HEK293T (cell line): ENCODE measurements around the gene TOMM7.
"Not testable (repeated sequence)": the region's sequence is repeated elsewhere in the genome, so short reads cannot be mapped to it uniquely, and the experiment has no call there.

ENCODE experiments used
- CTCF ChIA-PET: fragments of 350-600 bp; formaldehyde crosslinking; extraction: SDS; loops from one replicate; lab custom pipeline; 2021; ENCODE audit warnings: antibody characterized with exemption, inconsistent platforms; lab: Yijun Ruan, JAX
- POLR2A ChIA-PET: fragments of 350-600 bp; formaldehyde crosslinking; extraction: SDS; loops from one replicate; lab custom pipeline; 2020; ENCODE audit warnings: antibody characterized with exemption, inconsistent platforms; lab: Yijun Ruan, JAX
- DNase-seq: peaks from one replicate; pipeline ENCODE4 v3.0.0; 2012; ENCODE audit warnings: mixed read lengths; ENCODE audit errors: extremely low spot score
- ARNT ChIP-seq: fragments of 450-650 bp; IDR thresholded peaks from 2 replicates; pipeline ENCODE4 v1.6.1; 2017; ENCODE audit warnings: mild to moderate bottlenecking
- BHLHE40 ChIP-seq: fragments of 450-650 bp; IDR thresholded peaks from 2 replicates; pipeline ENCODE4 v1.6.1; 2016; ENCODE audit warnings: mild to moderate bottlenecking, moderate library complexity, borderline replicate concordance
- CTBP1 ChIP-seq: fragments of 450-650 bp; IDR thresholded peaks from 2 replicates; pipeline ENCODE4 v1.6.1; 2016; ENCODE audit warnings: borderline replicate concordance
- ELF4 ChIP-seq: fragments of 450-650 bp; IDR thresholded peaks from 2 replicates; pipeline ENCODE4 v1.6.1; 2017; ENCODE audit warnings: antibody characterized with exemption
- FOXA1 ChIP-seq: fragments of 450-650 bp; IDR thresholded peaks from 2 replicates; pipeline ENCODE4 v1.6.1; 2016; ENCODE audit warnings: mild to moderate bottlenecking
- FOXK2 ChIP-seq: fragments of 450-650 bp; IDR thresholded peaks from 2 replicates; pipeline ENCODE4 v1.6.1; 2016; ENCODE audit warnings: mild to moderate bottlenecking
- FOXM1 ChIP-seq: fragments of 450-650 bp; IDR thresholded peaks from 2 replicates; pipeline ENCODE4 v1.6.1; 2017; ENCODE audit warnings: mild to moderate bottlenecking, borderline replicate concordance
- HDGF ChIP-seq: fragments of 450-650 bp; IDR thresholded peaks from 2 replicates; pipeline ENCODE4 v1.6.1; 2017; ENCODE audit warnings: antibody characterized with exemption, borderline replicate concordance
- L3MBTL2 ChIP-seq: fragments of 450-650 bp; conservative IDR thresholded peaks from 2 replicates; pipeline ENCODE4 v1.6.1; 2016; ENCODE audit warnings: mild to moderate bottlenecking
- LEF1 ChIP-seq: fragments of 450-650 bp; IDR thresholded peaks from 2 replicates; pipeline ENCODE4 v1.6.1; 2017; ENCODE audit warnings: mild to moderate bottlenecking, borderline replicate concordance
- PKNOX1 ChIP-seq: fragments of 450-650 bp; IDR thresholded peaks from 2 replicates; pipeline ENCODE4 v1.6.1; 2016
- SP1 ChIP-seq: fragments of 450-650 bp; IDR thresholded peaks from 2 replicates; pipeline ENCODE4 v1.6.1; 2017
- SUZ12 ChIP-seq: fragments of 450-650 bp; IDR thresholded peaks from 2 replicates; pipeline ENCODE4 v1.6.1; 2016; ENCODE audit warnings: mild to moderate bottlenecking
- TARDBP ChIP-seq: fragments of 450-650 bp; IDR thresholded peaks from 2 replicates; pipeline ENCODE4 v1.6.1; 2016
- ZNF384 ChIP-seq: fragments of 450-650 bp; IDR thresholded peaks from 2 replicates; pipeline ENCODE4 v1.6.1; 2016

TOMM7 gene

GRCh38 chr7:22842973-22843372 lies 20.3 kb upstream of the TOMM7 start:
- ChIA-PET CTCF (no interaction called here), POLR2A (no interaction called here)

GRCh38 chr7:22842383-22842941 lies 19.8 kb upstream of the TOMM7 start:
- ChIA-PET POLR2A (no interaction called here), CTCF (no interaction called here)
- no peak for DNase-seq
- TF ChIP-seq TARDBP: no peak
- TF ChIP-seq BHLHE40: no peak
- TF ChIP-seq LEF1: no peak
- TF ChIP-seq PKNOX1: no peak
- no peak for TF ChIP-seq CTBP1
- TF ChIP-seq L3MBTL2: no peak
- TF ChIP-seq SUZ12: no peak
- no peak for TF ChIP-seq SP1
- no peak for TF ChIP-seq ELF4

More at GRCh38 chr7:22842973-22843372, 20.3 kb upstream of the TOMM7 start:
- DNase-seq: no peak
- TF ChIP-seq TARDBP (no peak), CTBP1 (no peak), BHLHE40 (no peak), ZNF384 (no peak), L3MBTL2 (no peak), SUZ12 (no peak), PKNOX1 (no peak), FOXK2 (no peak), LEF1 (no peak), HDGF (no peak)

- TF ChIP-seq L3MBTL2 (no peak), ELF4 (no peak), HDGF (no peak)
- no peak for DNase-seq
- ChIA-PET POLR2A (no interaction called here), CTCF (no interaction called here)
Observed at GRCh38 chr7:22841954-22842353, 19.3 kb upstream of the TOMM7 start.

GRCh38 chr7:22837308-22837707 lies 14.7 kb upstream of the TOMM7 start:
- TF ChIP-seq HDGF: no peak
- no peak for TF ChIP-seq PKNOX1
- TF ChIP-seq LEF1: no peak
- TF ChIP-seq FOXA1: no peak
- no peak for TF ChIP-seq CTBP1
- no peak for TF ChIP-seq BHLHE40
- CTCF ChIA-PET: no interaction called here

GRCh38 chr7:22836506-22836905 lies 13.9 kb upstream of the TOMM7 start:
- POLR2A ChIA-PET, CTCF ChIA-PET: not testable (repeated sequence)

More at GRCh38 chr7:22837308-22837707, 14.7 kb upstream of the TOMM7 start:
- no peak for DNase-seq
- POLR2A ChIA-PET: no interaction called here

GRCh38 chr7:22833957-22834356 lies 11.3 kb upstream of the TOMM7 start:
- TF ChIP-seq FOXM1: no peak
- no peak for TF ChIP-seq BHLHE40
- TF ChIP-seq ARNT: no peak
- no peak for TF ChIP-seq L3MBTL2
- TF ChIP-seq ZNF384: no peak
- no peak for TF ChIP-seq PKNOX1
- no peak for TF ChIP-seq CTBP1
- no peak for TF ChIP-seq FOXK2
- ChIA-PET POLR2A (interaction anchor here (0.8 kb wide), 1 partner anchor 11 kb away, joined by 4 read pairs; the partner anchor contains the start of gene TOMM7), CTCF (interaction anchor here (1.3 kb wide), 1 partner anchor 274 kb away, joined by 4 read pairs; no protein-coding TSS in a partner anchor)
- DNase-seq: no peak

More at GRCh38 chr7:22836506-22836905, 13.9 kb upstream of the TOMM7 start:
- DNase-seq: not testable (repeated sequence)
